ENCODE data around the gene CERT1.
"Not testable (repeated sequence)": the region's sequence is repeated elsewhere in the genome, so short reads cannot be mapped to it uniquely, and the experiment has no call there.

CERT1 gene

GRCh38 chr5:75523275-75523674 is 11.8 kb upstream of the CERT1 start:
- no peak for DNase-seq

GRCh38 chr5:75522542-75522941 is 11.1 kb upstream of the CERT1 start:
- DNase-seq, result no peak

GRCh38 chr5:75522025-75522424 is 10.6 kb upstream of the CERT1 start:
- DNase-seq, result no peak

GRCh38 chr5:75521195-75521594 is 9.8 kb upstream of the CERT1 start:
- no peak for DNase-seq

GRCh38 chr5:75519761-75520160 is 8.3 kb upstream of the CERT1 start:
- DNase-seq, result no peak

GRCh38 chr5:75514323-75514722 is 2.9 kb upstream of the CERT1 start:
- DNase-seq, result no peak

GRCh38 chr5:75513841-75514240 is 2.4 kb upstream of the CERT1 start:
- DNase-seq, result no peak

GRCh38 chr5:75512383-75513074 is 1.1 kb upstream of the CERT1 start:
- no peak for DNase-seq

- peak in 3 of 6 experiments; percentile 27 to 57 (median 28) for DNase-seq
Observed at GRCh38 chr5:75510836-75511434, 494 bp downstream of the CERT1 start.

- peak in 1 of 6 experiments; percentile 19 for DNase-seq
Observed at GRCh38 chr5:75510417-75510835, 1.0 kb downstream of the CERT1 start.

GRCh38 chr5:75509956-75510355 is 1.5 kb downstream of the CERT1 start:
- no peak for DNase-seq

- no peak for DNase-seq
Observed at GRCh38 chr5:75509546-75509945, 1.9 kb downstream of the CERT1 start.

GRCh38 chr5:75507841-75508240 is 3.6 kb downstream of the CERT1 start:
- DNase-seq, result no peak

- not testable (repeated sequence) for DNase-seq
Observed at GRCh38 chr5:75505112-75505511, 6.3 kb downstream of the CERT1 start.

GRCh38 chr5:75498875-75499274 is 12.6 kb downstream of the CERT1 start:
- not testable (repeated sequence) for DNase-seq

- no peak for DNase-seq
Observed at GRCh38 chr5:75498208-75498777, 13.1 kb downstream of the CERT1 start.

- DNase-seq, result no peak
Observed at GRCh38 chr5:75496026-75496425, 15.4 kb downstream of the CERT1 start.

GRCh38 chr5:75491621-75492020 is 19.8 kb downstream of the CERT1 start:
- no peak for DNase-seq

- not testable (repeated sequence) for DNase-seq
Observed at GRCh38 chr5:75489847-75490246, 21.6 kb downstream of the CERT1 start.

- no peak for DNase-seq
Observed at GRCh38 chr5:75484605-75485004, 26.8 kb downstream of the CERT1 start.

- no peak for DNase-seq
Observed at GRCh38 chr5:75482482-75482881, 28.9 kb downstream of the CERT1 start.

GRCh38 chr5:75481024-75481423 is 30.4 kb downstream of the CERT1 start:
- DNase-seq, result no peak

- DNase-seq, result no peak
Observed at GRCh38 chr5:75475364-75475763, 36.1 kb downstream of the CERT1 start.

- DNase-seq, result no peak
Observed at GRCh38 chr5:75473463-75473862, 38.0 kb downstream of the CERT1 start.

Measured in stimulated activated naive CD4-positive, alpha-beta T cell (primary cell).